Gastrocnemius medialis (tissue), 4 donors: Measurements from ENCODE around the gene TASL.
"Not testable (repeated sequence)": the region's sequence is repeated elsewhere in the genome, so short reads cannot be mapped to it uniquely, and the experiment has no call there.

ENCODE experiments used
- CTCF ChIP-seq, 5 experiments: fragments of 450-650 bp in 3 of 5; fragments of 200-600 bp in 2 of 5; sonication (generic) in 2 of 5; IDR thresholded peaks in 4 of 5; conservative IDR thresholded peaks in 1 of 5; 1 replicate in 4 of 5; 2 replicates in 1 of 5; pipeline ENCODE4 v1.5.1; 2016 to 2019; ENCODE audit warnings: antibody characterized with exemption in 5 of 5, mild to moderate bottlenecking in 3 of 5, moderate library complexity in 3 of 5
- POLR2A ChIP-seq, 2 donors: fragments of 450-650 bp; IDR thresholded peaks; one replicate each; pipeline ENCODE4 v1.6.1; 2017; ENCODE audit warnings: antibody characterized with exemption in 2 of 2, mild to moderate bottlenecking in 2 of 2, moderate library complexity in 2 of 2

GRCh38 chrX:30563070-30563469 lies 14.5 kb downstream of the TASL start:
- not testable (repeated sequence) for TF ChIP-seq POLR2A (IDR thresholded peaks at IDR 0.05); CTCF (IDR thresholded peaks at IDR 0.05 in 4 of 5, conservative IDR thresholded peaks at IDR 0.05 in 1 of 5)
